Left renal pelvis (tissue), 4 donors: ENCODE measurements around the gene STAG1. TPM values are rescaled to one million over a fixed set of nuclear protein-coding genes. Genes with fewer than 3 reads are reported as not detected.
"Not testable (repeated sequence)": the region's sequence is repeated elsewhere in the genome, so short reads cannot be mapped to it uniquely, and the experiment has no call there.

ENCODE experiments used
- DNase-seq, 4 donors: peaks; one replicate each; pipeline ENCODE4 v3.0.0-alpha.2; 2013; ENCODE audit warnings: low read depth in 4 of 4, low spot score in 3 of 4
- polyA plus RNA-seq, 4 donors: library from polyadenylated mRNA; unstranded; fragments of 120-200 nt; gene quantifications; one replicate each; pipeline ENCODE4 v1.2.1, GENCODE V29; 2013; ENCODE audit not compliant: insufficient read length in 4 of 4

The STAG1 gene
- polyA plus RNA-seq, 4 donors: 46.1 to 57.5 (median 51.8) TPM

- no peak for DNase-seq
These were observed 43.7 kb downstream of the STAG1 start for GRCh38 chr3:136708333-136708985.

- no peak for DNase-seq
These were observed 48.7 kb downstream of the STAG1 start for GRCh38 chr3:136703429-136703828.

- DNase-seq: no peak
These were observed 52.8 kb downstream of the STAG1 start for GRCh38 chr3:136699271-136699828.

GRCh38 chr3:136698361-136698760 is 53.8 kb downstream of the STAG1 start:
- no peak for DNase-seq

- DNase-seq: no peak
These were observed 55.4 kb downstream of the STAG1 start for GRCh38 chr3:136696797-136697196.

- DNase-seq: no peak
These were observed 57.9 kb downstream of the STAG1 start for GRCh38 chr3:136694321-136694720.

- DNase-seq: no peak
These were observed 61.6 kb downstream of the STAG1 start for GRCh38 chr3:136690599-136690998.

GRCh38 chr3:136685882-136686281 is 66.3 kb downstream of the STAG1 start:
- no peak for DNase-seq

GRCh38 chr3:136682740-136683312 is 69.4 kb downstream of the STAG1 start:
- no peak for DNase-seq

- DNase-seq: no peak
These were observed 73.2 kb downstream of the STAG1 start for GRCh38 chr3:136678981-136679380.

- DNase-seq: no peak
These were observed 76.2 kb downstream of the STAG1 start for GRCh38 chr3:136676009-136676408.

GRCh38 chr3:136675150-136675858 is 76.9 kb downstream of the STAG1 start:
- no peak for DNase-seq

- DNase-seq: no peak
These were observed 79.7 kb downstream of the STAG1 start for GRCh38 chr3:136672457-136672856.

GRCh38 chr3:136671921-136672320 is 80.3 kb downstream of the STAG1 start:
- no peak for DNase-seq

- no peak for DNase-seq
These were observed 82.0 kb downstream of the STAG1 start for GRCh38 chr3:136670166-136670565.

- no peak for DNase-seq
These were observed 85.1 kb downstream of the STAG1 start for GRCh38 chr3:136667081-136667480.

- DNase-seq: not testable (repeated sequence)
These were observed 85.9 kb downstream of the STAG1 start for GRCh38 chr3:136666301-136666700.

GRCh38 chr3:136664771-136665170 is 87.4 kb downstream of the STAG1 start:
- no peak for DNase-seq

GRCh38 chr3:136661282-136661681 is 90.9 kb downstream of the STAG1 start:
- no peak for DNase-seq

- peak; percentile 14 to 30 (median 28) for DNase-seq
These were observed 93.1 kb downstream of the STAG1 start for GRCh38 chr3:136658946-136659682.

- no peak for DNase-seq
These were observed 94.7 kb downstream of the STAG1 start for GRCh38 chr3:136657526-136657925.
